Measurements from ENCODE around the gene TCP11L2.
"Not testable (repeated sequence)": the region's sequence is repeated elsewhere in the genome, so short reads cannot be mapped to it uniquely, and the experiment has no call there.

Gene TCP11L2

GRCh38 chr12:106308121-106308520 is 5.6 kb downstream of the TCP11L2 start:
- DNase-seq: no peak

DNA sequence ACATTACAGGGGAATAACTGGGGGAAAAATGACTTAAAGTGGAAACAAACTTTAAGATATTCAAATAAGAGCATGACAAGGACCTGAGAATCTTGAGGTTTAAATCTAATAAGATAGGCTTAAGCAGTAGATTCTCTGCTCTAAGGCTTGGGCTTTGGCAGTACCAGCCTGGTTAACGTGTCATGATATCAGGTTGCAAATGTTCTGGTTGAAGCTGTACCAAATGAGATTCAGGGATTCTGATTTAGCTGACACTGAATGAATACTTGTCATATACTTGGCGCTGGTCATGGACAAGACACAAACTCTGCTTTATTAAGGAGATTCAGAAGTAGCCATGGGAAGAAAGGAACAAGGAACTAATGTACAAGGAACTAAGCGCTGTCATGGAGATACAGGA is 6.1 kb downstream of the TCP11L2 start:
- DNase-seq: no peak

DNA sequence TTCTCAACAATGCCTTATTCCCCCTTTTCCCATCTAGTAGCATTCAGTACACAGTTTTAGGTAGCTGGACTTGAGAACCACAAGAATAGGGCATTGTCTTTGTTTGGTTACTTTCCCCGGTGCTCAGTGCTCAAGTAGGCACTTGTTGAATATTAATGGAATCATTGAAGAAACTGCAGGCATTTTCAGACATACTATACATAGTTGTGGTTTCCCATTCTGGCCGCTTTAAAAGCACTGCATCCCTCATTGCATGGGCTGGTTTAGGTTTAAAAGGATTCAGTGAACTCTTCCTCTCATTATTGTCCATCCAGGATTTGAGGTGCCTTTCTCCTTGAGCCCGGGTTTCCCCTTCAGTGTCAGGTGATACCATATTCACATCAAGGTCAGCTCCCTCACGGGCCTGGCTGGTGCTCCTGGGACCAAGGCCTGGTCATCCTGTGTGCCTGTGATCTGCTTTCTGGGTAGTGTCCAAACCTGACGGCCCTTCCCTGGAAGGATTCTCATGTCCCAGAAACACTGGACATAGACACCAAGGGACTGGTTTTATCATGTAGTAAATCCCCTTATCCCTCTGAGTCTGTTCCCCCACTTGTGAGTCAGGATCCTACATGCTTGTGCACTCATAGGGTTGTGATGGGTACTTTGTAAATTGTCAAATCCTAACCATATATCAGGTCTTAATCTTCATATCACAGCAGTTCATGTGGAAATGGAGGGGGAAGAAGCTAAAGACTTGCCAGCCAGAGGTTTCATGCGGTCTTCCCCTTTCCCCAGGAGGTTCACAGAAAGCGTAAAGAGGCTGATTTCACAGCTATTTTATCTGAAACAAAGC is 7.4 kb downstream of the TCP11L2 start:
- DNase-seq: no peak

GRCh38 chr12:106310687-106311086 is 8.2 kb downstream of the TCP11L2 start:
- no peak for DNase-seq

DNA sequence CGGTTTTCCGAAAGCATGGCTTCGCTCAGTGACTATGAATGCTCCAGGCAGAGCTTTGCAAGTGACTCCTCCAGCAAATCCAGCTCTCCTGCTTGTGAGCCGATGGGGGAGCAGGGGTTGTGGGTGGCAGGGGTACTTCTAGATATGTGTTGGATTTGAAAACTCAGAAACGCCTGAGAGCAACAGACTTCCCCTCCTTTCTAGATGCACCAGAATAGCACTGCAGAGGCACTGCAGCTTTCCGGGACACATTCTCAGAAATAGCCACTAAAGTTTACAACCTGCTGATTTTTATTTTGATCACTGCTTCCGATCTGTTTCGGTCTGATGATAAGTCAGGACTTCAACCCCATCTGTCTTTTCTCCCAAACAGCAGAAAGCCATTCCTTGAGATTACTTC is 8.6 kb downstream of the TCP11L2 start:
- no peak for DNase-seq

GRCh38 chr12:106313413-106313812 is 10.9 kb downstream of the TCP11L2 start:
- DNase-seq: not testable (repeated sequence)

- no peak for DNase-seq
These were observed 13.0 kb downstream of the TCP11L2 start for GRCh38 chr12:106315523-106315922.

- no peak for DNase-seq
These were observed 15.0 kb downstream of the TCP11L2 start for GRCh38 chr12:106317406-106318082.

DNA sequence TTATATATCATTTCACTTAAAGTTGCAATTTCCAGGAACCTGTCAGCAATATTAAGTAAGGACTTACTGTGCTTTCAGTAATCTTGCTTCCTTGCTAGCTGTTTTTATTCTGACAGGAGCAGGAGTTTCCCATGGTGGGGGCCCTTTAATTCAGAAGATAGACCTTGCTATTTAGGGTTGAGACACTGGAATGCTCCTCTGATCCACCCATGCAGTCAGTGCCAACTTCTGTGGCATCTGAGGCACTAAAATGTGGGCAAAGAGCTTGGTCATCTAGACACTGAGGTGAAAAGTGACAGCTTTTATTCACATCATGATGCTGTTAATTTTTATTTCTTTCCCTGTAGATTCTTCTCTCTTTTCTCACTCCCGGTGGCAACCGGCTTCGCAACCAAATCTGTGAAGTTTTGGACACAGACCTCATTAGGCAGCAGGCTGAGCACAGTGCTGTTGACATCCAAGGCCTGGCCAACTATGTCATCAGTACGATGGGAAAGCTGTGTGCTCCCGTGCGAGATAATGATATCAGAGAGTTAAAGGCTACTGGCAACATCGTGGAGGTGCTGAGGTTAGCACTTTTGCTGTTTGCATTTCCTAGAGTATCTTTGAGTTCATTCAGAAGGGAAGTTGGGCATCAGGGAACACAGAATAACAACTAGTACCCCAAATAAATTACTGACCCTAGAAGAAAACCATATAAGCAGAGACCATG is 18.8 kb downstream of the TCP11L2 start:
- DNase-seq: no peak

DNA sequence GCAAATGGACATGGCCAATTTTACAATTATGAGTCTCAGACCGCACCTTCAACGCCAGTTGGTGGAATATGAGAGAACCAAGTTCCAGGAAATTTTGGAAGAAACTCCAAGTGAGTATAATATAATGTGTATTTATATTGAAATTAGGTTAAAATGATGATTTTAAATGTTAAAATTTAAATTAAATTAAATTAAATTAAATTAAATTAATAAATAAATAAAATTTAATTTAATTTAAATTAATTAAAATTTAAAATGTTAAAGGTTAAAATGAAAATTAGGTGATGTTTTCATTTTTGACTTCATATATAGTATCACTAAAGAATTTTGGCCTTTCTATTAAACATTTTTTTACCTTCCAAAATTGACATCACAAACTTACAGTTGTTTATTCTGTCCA is 21.0 kb downstream of the TCP11L2 start:
- no peak for DNase-seq

- DNase-seq: no peak
These were observed 24.9 kb downstream of the TCP11L2 start for GRCh38 chr12:106327309-106327869.

GRCh38 chr12:106328735-106329134 is 26.2 kb downstream of the TCP11L2 start:
- DNase-seq: no peak

- no peak for DNase-seq
These were observed 26.9 kb downstream of the TCP11L2 start for GRCh38 chr12:106329231-106329982.

DNA sequence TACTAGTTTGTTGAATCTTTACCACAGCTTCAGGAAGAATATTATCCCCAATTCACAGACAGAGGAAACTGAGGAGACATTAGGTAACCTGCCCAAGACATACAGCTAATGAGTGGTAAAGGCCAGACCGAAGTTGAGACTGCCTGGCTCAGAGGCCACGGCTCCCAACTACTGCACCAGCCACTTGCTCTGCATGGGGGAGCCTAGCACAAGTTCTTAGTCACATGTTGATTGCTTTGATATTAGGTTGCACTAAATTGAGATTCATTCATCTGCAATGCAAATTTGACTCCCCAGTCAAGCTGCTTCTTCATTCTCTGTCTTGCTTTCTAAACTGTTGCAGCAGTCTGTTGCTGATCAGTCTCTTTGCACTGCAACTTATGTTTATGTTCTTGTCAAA is 29.1 kb downstream of the TCP11L2 start:
- DNase-seq: no peak

GRCh38 chr12:106332536-106332935 is 30.0 kb downstream of the TCP11L2 start:
- no peak for DNase-seq

- no peak for DNase-seq
These were observed 30.5 kb downstream of the TCP11L2 start for GRCh38 chr12:106333010-106333409.

DNA sequence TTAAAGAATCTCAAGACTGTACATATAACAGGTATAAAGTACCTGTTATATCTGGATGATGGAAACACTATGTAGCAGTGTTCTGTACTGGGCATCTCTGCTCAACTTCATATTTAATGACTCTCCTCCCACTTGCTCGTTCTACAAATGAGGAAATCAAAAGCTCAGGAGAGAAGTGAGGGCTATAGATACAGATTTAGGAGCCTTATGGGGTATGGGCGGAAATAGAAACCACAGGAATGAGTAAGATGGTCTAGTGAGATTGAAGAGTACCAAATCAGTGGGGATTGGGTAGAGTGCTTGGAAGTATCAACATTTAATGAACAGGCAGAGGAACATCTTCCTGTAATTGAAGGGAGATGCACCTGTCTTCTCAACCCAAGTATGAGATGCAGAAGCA is 31.2 kb downstream of the TCP11L2 start:
- DNase-seq: no peak

DNA sequence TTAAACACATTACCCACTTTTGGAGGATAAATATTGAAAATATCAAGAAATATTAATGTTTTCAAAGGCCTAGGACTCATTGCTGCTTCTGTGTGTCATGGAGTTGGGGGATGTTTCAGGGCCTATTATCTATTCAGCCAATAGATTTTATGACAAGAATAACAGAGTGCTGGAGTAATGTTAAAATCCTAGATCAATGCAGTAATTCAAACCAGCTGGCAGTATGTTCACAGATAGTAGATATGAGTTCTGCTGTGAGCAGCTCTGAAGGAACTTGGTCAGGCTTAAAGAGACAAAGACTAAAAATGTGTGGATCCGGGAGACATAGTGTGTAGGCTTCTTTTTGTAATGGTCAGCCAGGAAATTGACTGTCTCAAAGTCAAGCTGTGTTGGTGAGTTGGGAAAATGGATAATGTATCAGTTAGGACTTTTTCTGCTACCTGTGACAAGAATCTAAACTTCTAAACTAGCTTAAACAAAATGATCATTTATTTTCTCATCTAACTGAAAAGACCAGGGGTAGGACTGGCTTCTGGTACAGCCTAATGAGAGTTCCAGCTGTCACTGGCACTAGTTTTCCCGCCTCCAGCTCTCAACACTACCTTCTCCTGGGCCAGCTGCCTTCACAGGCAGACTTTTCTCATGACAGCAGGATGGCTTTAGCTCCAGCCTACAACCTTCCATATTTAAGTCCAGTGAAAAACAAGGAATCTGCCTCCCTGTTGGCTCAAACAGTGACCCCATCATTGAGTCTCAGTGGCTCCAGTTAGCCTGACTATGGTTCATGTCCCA is 38.7 kb downstream of the TCP11L2 start:
- DNase-seq: no peak

DNA sequence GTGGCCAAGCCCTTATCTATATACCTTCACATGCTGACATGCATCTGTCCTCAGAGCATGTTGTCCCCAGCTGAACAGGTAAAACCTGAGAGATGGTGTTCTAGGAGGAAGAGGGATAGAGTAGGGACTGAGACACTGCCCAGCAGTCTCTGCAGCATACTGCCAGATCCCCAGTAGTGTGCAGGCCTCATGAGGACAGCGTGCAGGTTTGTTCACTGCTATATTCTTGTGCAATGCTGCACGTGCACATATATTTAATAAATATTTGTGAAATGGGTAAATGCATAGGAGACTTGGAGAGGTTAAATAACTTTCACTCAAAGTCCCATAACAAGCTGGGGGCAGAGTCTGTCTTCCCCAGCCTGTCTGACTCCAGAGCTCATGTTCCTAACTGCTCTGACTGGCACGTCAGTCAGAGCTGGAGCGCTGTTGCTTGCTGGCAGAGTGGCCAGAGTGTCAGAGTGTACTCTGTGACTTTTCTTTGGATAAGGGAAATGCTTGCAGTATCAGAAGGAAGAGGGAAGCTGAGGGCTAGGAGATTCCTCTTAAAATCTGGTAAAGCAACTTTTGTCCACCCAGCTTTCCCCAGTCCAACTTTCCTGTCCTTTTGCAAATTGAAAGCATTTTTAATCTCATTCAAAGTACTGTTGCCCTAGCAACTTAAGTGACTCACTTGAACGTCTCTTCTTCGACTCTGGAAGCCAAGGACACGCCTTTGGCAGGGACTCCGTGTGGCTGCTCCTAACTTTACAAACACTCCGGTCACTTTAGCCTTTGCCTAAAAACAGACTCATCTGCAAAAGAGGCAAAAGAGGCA is 40.1 kb downstream of the TCP11L2 start:
- no peak for DNase-seq

- no peak for DNase-seq
These were observed 40.6 kb downstream of the TCP11L2 start for GRCh38 chr12:106343214-106343528.

DNA sequence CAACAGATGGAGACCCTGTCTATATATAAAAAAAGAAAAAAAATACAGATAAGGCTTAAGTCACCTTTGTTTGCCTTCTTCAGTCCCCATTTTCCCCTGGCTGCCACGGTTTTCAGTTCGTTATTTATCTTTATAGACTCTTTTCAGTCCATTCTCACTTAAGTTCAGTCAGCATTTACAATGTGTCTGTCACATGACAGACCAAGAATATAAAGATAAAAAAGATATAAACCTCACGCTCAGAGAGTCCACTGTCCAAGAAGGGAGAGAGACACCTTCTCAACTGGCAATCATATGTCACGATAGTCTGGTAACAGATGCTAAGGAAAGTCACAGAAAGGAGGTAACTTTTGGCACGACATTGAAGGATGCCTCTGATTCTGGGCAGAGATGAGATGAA is 41.6 kb downstream of the TCP11L2 start:
- no peak for DNase-seq
